HCT116 (cell line): ENCODE measurements around the gene SGCA. TPM values are rescaled to one million over a fixed set of nuclear protein-coding genes. Genes with fewer than 3 reads are reported as not detected.
A peak's percentile ranks its signal among the peaks of the same experiment; 100 is the strongest.

Experiments used
- ATAC-seq: fragments of 200-7000 bp; cut with Tn5 transposase; 2 replicates; pipeline ENCODE4 v1.9.1; 2020; ENCODE audit warnings: mild to moderate bottlenecking, moderate library complexity
- BruUV-seq: library from RNA; stranded (reverse); fragments of 400-500 nt; replicated peaks from 2 replicates; lab custom pipeline; 2021; lab: Mats Ljungman, UMichigan
- CTCF ChIA-PET: fragments of 300-600 bp; sonication (Branson Sonifier 250); formaldehyde crosslinking; loops from one replicate; lab custom pipeline; 2021; ENCODE audit warnings: antibody characterized with exemption; lab: Charles Lee
- POLR2A ChIA-PET: fragments of 300-600, 350-600 bp; sonication (Branson Sonifier 250); formaldehyde crosslinking; loops from one replicate; lab custom pipeline; 2021; ENCODE audit warnings: antibody characterized with exemption; lab: Charles Lee
- RAD21 ChIA-PET, 2 experiments: fragments of 300-600 bp; sonication (Branson Sonifier 250); formaldehyde crosslinking; loops; one replicate each; lab custom pipeline; 2023; ENCODE audit warnings: low total read pairs in 2 of 2; ENCODE audit not compliant: uncharacterized antibody in 2 of 2, unreplicated experiment in 2 of 2, low non-redundant PET in 1 of 2; lab: Charles Lee
- DNase-seq: peaks from one replicate; pipeline ENCODE4 v3.0.0-alpha.2; 2010; ENCODE audit warnings: low read depth, low spot score
- H2AFZ ChIP-seq: fragments of 200-600 bp; shearing (Covaris generic), sonication (generic); 2 replicates; pipeline ENCODE4 v1.6.1; 2017; ENCODE audit warnings: low read depth, mixed run types, mixed read lengths, antibody characterized with exemption, low read length; ENCODE audit not compliant: poor library complexity, severe bottlenecking
- H3K27ac ChIP-seq: 2 replicates; pipeline ENCODE4 v1.5.1; 2012; ENCODE audit warnings: low read depth, low read length
- H3K27me3 ChIP-seq: fragments of 200-600 bp; sonication (generic); 2 replicates; pipeline ENCODE4 v1.6.1; 2016; ENCODE audit warnings: mixed run types, low read length, mixed read lengths; ENCODE audit not compliant: insufficient read depth
- H3K36me3 ChIP-seq, 2 experiments: fragments of 200-500 bp in 1 of 2; fragments of 200-600 bp in 1 of 2; sonication (Bioruptor generic) in 1 of 2; sonication (generic) in 1 of 2; 2 replicates each; pipeline versions ENCODE4 v1.5.1 to v1.6.1; 2014 to 2016; ENCODE audit warnings: low read length in 2 of 2, inconsistent platforms in 1 of 2, mixed read lengths in 1 of 2, mixed run types in 1 of 2; ENCODE audit not compliant: insufficient read depth in 2 of 2, control insufficient read depth in 1 of 2
- H3K4me1 ChIP-seq, 2 experiments: fragments of 200-600 bp in 1 of 2; sonication (generic) in 1 of 2; 2 replicates each; pipeline versions ENCODE4 v1.5.1 to v1.6.1; 2012 to 2017; ENCODE audit warnings: low read length in 2 of 2, inconsistent platforms in 1 of 2, mild to moderate bottlenecking in 1 of 2, mixed read lengths in 1 of 2, mixed run types in 1 of 2, moderate library complexity in 1 of 2; ENCODE audit not compliant: insufficient read depth in 2 of 2, control insufficient read depth in 1 of 2
- H3K4me2 ChIP-seq: fragments of 200-600 bp; sonication (generic); 2 replicates; pipeline ENCODE4 v1.6.1; 2017; ENCODE audit warnings: mixed run types, low read length, mixed read lengths
- H3K4me3 ChIP-seq, 2 experiments: fragments of 200-600 bp in 1 of 2; sonication (generic) in 1 of 2; replicated peaks in 1 of 2; 2 replicates each; pipeline ENCODE4 v1.5.1; 2011 to 2016; ENCODE audit warnings: low read length in 2 of 2, control low read depth in 1 of 2, low read depth in 1 of 2, mild to moderate bottlenecking in 1 of 2, mixed read lengths in 1 of 2, mixed run types in 1 of 2
- H3K79me2 ChIP-seq: fragments of 200-600 bp; sonication (generic); 2 replicates; pipeline ENCODE4 v1.6.1; 2017; ENCODE audit warnings: mild to moderate bottlenecking, mixed run types, low read length, moderate library complexity, mixed read lengths; ENCODE audit not compliant: insufficient read depth
- H3K9ac ChIP-seq: fragments of 200-600 bp; sonication (generic); 2 replicates; pipeline ENCODE4 v1.6.1; 2016; ENCODE audit warnings: low read length, mixed read lengths
- H3K9me2 ChIP-seq: fragments of 200-600 bp; sonication (generic), shearing (Covaris generic); 2 replicates; pipeline ENCODE4 v1.6.1; 2017; ENCODE audit warnings: mixed run types, mild to moderate bottlenecking, moderate library complexity; ENCODE audit not compliant: insufficient read depth
- H3K9me3 ChIP-seq, 2 experiments: fragments of 200-500 bp in 1 of 2; fragments of 200-600 bp in 1 of 2; sonication (Bioruptor generic) in 1 of 2; sonication (generic) in 1 of 2; 2 replicates each; pipeline ENCODE4 v1.6.1; 2014 to 2017; ENCODE audit warnings: low read length in 2 of 2, mixed read lengths in 2 of 2, inconsistent platforms in 1 of 2, low read depth in 1 of 2, mild to moderate bottlenecking in 1 of 2, mixed run types in 1 of 2, moderate library complexity in 1 of 2; ENCODE audit not compliant: control insufficient read depth in 1 of 2, insufficient read depth in 1 of 2
- H4K20me1 ChIP-seq: fragments of 200-600 bp; sonication (generic), shearing (Covaris generic); 2 replicates; pipeline ENCODE4 v1.6.1; 2017; ENCODE audit warnings: mixed run types, mild to moderate bottlenecking, moderate library complexity; ENCODE audit not compliant: insufficient read depth
- EGR1 ChIP-seq: IDR thresholded peaks from 2 replicates; pipeline ENCODE4 v1.6.1; 2012; ENCODE audit warnings: low read depth
- EZH2 ChIP-seq: fragments of 200-600 bp; sonication (generic); IDR thresholded peaks from 2 replicates; pipeline ENCODE4 v1.6.1; 2017; ENCODE audit warnings: antibody characterized with exemption, mixed run types
- ZFX ChIP-seq: fragments of 450-650 bp; IDR thresholded peaks from 2 replicates; pipeline ENCODE4 v1.6.1; 2017
- intact Hi-C: fragments of 100-400 bp; cut with micrococcal nuclease; formaldehyde crosslinking; loops from 2 replicates; pipeline ENCODE4 v1.10.0; 2022
- total RNA-seq: library from RNA; stranded (reverse); gene quantifications from one replicate; pipeline ENCODE4 v1.2.1, GENCODE V29; 2021; ENCODE audit not compliant: unreplicated experiment

Gene SGCA
- total RNA-seq, 1 experiment from 2014 or later: 0.37 TPM

DNA sequence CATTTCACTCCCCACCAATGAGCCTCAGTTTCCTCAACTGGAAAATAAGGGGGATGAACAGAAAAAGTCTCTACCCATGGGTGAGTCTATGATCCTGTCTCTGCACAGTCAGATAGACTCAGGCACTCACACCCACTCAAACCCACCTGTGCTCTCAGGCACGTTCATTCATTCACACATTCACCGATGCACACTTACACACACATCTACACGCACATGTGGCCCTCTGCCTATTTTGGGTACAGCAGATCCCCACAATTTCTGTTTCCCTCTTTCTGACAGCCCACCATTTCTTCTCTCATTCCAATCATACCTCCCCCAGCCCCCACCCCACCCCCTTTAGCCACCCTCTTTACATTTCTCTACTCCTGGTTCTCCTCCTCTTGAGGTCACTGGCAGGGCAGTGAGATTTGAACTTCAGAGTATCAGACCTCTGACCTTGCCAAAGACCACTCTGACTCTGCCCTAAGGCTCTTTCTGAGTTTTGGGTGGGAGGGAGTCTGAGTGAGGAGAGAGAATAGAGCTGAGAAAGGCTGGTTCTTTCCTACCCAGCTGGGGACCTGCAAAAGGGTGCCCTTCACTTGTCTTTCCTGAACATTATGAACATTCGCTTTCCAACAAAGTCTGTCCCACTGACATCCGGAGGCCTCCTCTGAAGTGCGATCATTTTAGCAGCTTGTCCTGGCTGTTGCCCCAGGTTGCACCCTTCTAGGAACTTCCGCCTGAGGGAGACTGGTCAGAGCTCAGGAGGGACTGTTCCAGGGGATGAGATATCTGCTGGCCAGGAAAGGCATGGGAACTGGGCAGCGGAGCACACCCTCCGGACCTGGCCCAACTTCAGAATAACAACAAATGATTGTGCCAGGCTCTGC lies 45.7 kb downstream of the SGCA start:
- no peaks in the 10 kb centered on the region for H3K79me2 ChIP-seq
- no peak for TF ChIP-seq EZH2
- no peaks in the 10 kb centered on the region for H3K27me3 ChIP-seq
- BruUV-seq: no TSS peak
- no peak for ATAC-seq
- H3K4me2 ChIP-seq: peak overlapping the region; percentile 65
- H3K4me1 ChIP-seq: peaks cover 14 to 31% of the 10 kb centered on the region in 2 experiments
- no peak for DNase-seq
- no peaks in the 10 kb centered on the region for H3K36me3 ChIP-seq
- no peak overlapping the region for H3K4me3 ChIP-seq
- ChIA-PET RAD21 (no interaction called here), POLR2A (no interaction called here), CTCF (interaction anchor here (1.0 to 5.0 kb wide), 3 partner anchors 11 to 62 kb away, joined by 3 to 46 read pairs (median 3); partner anchors contain the start of gene COL1A1)
- intact Hi-C loops: no loop called here
- H3K9ac ChIP-seq: no peak overlapping the region; the same call in 1 of the 2 replicates
- H3K9me3 ChIP-seq: no peaks in the 10 kb centered on the region
- no peaks in the 10 kb centered on the region for H4K20me1 ChIP-seq
- no peak overlapping the region for H3K27ac ChIP-seq
- H2AFZ ChIP-seq: no peak overlapping the region
- H3K9me2 ChIP-seq: no peaks in the 10 kb centered on the region

DNA sequence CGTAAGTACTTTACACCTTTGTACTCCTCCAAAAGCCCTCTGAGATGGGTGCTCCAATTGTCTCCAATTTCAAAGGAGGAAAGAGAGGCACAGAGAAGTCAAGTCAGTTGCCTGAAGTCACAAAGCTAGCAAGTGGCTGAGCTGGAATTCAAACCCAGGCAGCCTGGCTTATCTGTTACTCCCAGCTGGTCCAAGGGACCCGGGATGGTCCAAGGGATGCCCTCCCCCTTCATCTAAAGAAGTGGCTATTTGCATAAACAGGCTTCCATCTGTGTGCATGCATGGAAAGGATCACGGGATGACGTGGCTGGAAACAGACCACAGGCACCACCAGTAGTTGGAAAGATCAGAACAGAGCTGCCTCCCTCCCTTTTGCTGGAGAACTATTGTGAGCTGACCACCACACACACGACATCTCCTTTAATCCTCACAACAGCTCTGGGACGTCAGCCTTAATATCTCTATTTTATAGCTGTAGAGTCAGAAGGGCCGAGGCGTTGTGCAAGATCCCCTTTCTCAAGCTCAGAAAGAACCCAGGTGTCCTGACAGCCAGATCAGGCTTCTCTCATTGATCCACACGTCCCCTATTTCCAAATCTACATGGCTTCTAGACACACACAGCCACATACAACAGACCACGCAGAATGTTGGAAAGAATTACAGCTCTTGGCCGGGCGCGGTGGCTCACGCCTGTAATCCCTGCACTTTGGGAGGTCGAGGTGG lies 46.5 kb downstream of the SGCA start:
- no peaks in the 10 kb centered on the region for H4K20me1 ChIP-seq
- ChIA-PET RAD21 (interaction anchor here in 1 of 2 experiments (0.5 kb wide), 1 partner anchor 12 kb away, joined by 10 read pairs; no protein-coding TSS in a partner anchor), CTCF (interaction anchor here (1.0 to 5.0 kb wide), 6 partner anchors 10 to 185 kb away, joined by 3 to 46 read pairs (median 3); partner anchors contain the start of genes COL1A1, LRRC59 and TMEM92), POLR2A (no interaction called here)
- no TSS peak for BruUV-seq
- no peak for ATAC-seq
- no peaks in the 10 kb centered on the region for H3K36me3 ChIP-seq
- intact Hi-C loops: no loop called here
- no peak overlapping the region for H3K4me2 ChIP-seq
- no peaks in the 10 kb centered on the region for H3K9me2 ChIP-seq
- no peak overlapping the region for H3K9ac ChIP-seq
- no peak overlapping the region for H2AFZ ChIP-seq
- DNase-seq: no peak
- TF ChIP-seq ZFX: peak; percentile 6; the same call in 1 of the 2 replicates
- no peak for TF ChIP-seq EGR1
- H3K9me3 ChIP-seq: no peaks in the 10 kb centered on the region
- H3K27me3 ChIP-seq: no peaks in the 10 kb centered on the region
- no peaks in the 10 kb centered on the region for H3K79me2 ChIP-seq
- no peak overlapping the region for H3K27ac ChIP-seq
- no peak overlapping the region for H3K4me3 ChIP-seq
- H3K4me1 ChIP-seq: peaks cover 14 to 31% of the 10 kb centered on the region in 2 experiments
